Esophagus squamous epithelium (tissue), 5 donors: Measurements from ENCODE around the gene RUFY1. TPM values are rescaled to one million over a fixed set of nuclear protein-coding genes. Genes with fewer than 3 reads are reported as not detected.
A peak's percentile ranks its signal among the peaks of the same experiment; 100 is the strongest.
"Not testable (repeated sequence)": the region's sequence is repeated elsewhere in the genome, so short reads cannot be mapped to it uniquely, and the experiment has no call there.

Experiments used
- DNase-seq: peaks from one replicate; lab custom pipeline; 2025; lab: John Stamatoyannopoulos, UW
- H3K27ac ChIP-seq, 4 donors: fragments of 200-600 bp; sonication (generic); one replicate each; pipeline ENCODE4 v1.5.1; 2016 to 2019; ENCODE audit warnings: mild to moderate bottlenecking in 1 of 4
- H3K27me3 ChIP-seq, 4 donors: fragments of 200-600 bp; sonication (generic); 1 replicate in 3 of 4; 2 replicates in 1 of 4; pipeline versions ENCODE4 v1.5.1 to v1.6.0; 2017 to 2021; ENCODE audit warnings: antibody characterized with exemption in 1 of 4
- H3K36me3 ChIP-seq, 3 donors: fragments of 200-600 bp; sonication (generic); one replicate each; pipeline ENCODE4 v1.5.1; 2016 to 2019
- H3K4me1 ChIP-seq, 3 donors: fragments of 200-600 bp; sonication (generic); one replicate each; pipeline ENCODE4 v1.5.1; 2017 to 2019
- H3K4me3 ChIP-seq, 4 donors: fragments of 200-600 bp; sonication (generic); 1 replicate in 3 of 4; 2 replicates in 1 of 4; pipeline ENCODE4 v1.5.1; 2016 to 2019; ENCODE audit warnings: mild to moderate bottlenecking in 2 of 4, moderate library complexity in 1 of 4
- H3K9me3 ChIP-seq, 3 donors: fragments of 200-600 bp; sonication (generic); one replicate each; pipeline ENCODE4 v1.5.1; 2016 to 2019
- POLR2A ChIP-seq, 4 donors: fragments of 450-650 bp; IDR thresholded peaks; one replicate each; pipeline ENCODE4 v1.6.1; 2017; ENCODE audit warnings: antibody characterized with exemption in 4 of 4, mild to moderate bottlenecking in 4 of 4, moderate library complexity in 3 of 4
- WGBS, 2 donors: methylation state at CpG; one replicate each; pipeline ENCODE4 v1.1.5; 2018; 5-methylcytosine and 5-hydroxymethylcytosine counted together
- intact Hi-C: fragments of 100-400 bp; cut with DNase I; formaldehyde crosslinking; loops from one replicate; pipeline ENCODE4 v1.15.0; 2022
- small RNA-seq, 4 donors: library from RNA; depleted of rRNA; stranded (forward); fragments of <200 nt; gene quantifications; one replicate each; pipeline ENCODE3, GENCODE V24; 2016
- total RNA-seq, 4 donors: library from RNA; depleted of rRNA; stranded (reverse); fragments of >200 nt; gene quantifications; one replicate each; pipeline ENCODE4 v1.1.0, GENCODE V29; 2016
- TF ChIP-seq, protein P1 (sequence below), 6 experiments: fragments of 450-650 bp in 4 of 6; fragments of 200-600 bp in 2 of 6; sonication (generic) in 2 of 6; IDR thresholded peaks; one replicate each; pipeline ENCODE4 v1.5.1; 2016 to 2019; ENCODE audit warnings: antibody characterized with exemption in 6 of 6, mild to moderate bottlenecking in 4 of 6, moderate library complexity in 4 of 6
- donor health status: DM: yes; HTN: yes; CAD: no.

Gene RUFY1
- total RNA-seq, 4 donors from 2014 or later = 27.1 to 63.8 (median 45.8) TPM

DNA sequence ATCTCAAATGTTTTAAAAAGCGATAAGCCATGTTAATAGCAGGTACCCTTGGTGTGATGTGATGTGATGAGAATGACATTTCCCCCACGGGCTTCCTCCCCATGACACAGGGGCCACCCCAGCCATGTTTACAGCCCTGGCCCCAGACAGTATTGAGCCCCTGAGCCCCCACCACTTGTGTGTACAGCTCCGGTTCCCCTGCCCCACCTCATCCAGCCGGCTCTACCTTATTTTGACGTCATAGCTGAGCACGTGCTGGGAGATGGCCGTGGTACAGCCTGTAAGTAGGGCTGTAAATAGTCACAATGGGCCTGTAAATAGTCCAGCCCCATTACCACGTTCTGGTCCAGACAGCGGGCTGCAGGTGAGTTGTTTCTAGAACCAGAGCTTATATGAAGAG is 98.1 kb downstream of the RUFY1 start:
- Histone ChIP-seq H3K27me3 (no peaks in the 10 kb centered on the region), H3K9me3 (no peaks in the 10 kb centered on the region), H3K4me3 (no peak overlapping the region), H3K36me3 (no peaks in the 10 kb centered on the region), H3K4me1 (no peaks in the 10 kb centered on the region), H3K27ac (no peak overlapping the region)
- no peak for DNase-seq
- 84% methylated on average over 5 to 6 of the region's 9 CpGs for WGBS, 2 donors
- intact Hi-C loops = no loop called here
- TF ChIP-seq, protein P1, sequence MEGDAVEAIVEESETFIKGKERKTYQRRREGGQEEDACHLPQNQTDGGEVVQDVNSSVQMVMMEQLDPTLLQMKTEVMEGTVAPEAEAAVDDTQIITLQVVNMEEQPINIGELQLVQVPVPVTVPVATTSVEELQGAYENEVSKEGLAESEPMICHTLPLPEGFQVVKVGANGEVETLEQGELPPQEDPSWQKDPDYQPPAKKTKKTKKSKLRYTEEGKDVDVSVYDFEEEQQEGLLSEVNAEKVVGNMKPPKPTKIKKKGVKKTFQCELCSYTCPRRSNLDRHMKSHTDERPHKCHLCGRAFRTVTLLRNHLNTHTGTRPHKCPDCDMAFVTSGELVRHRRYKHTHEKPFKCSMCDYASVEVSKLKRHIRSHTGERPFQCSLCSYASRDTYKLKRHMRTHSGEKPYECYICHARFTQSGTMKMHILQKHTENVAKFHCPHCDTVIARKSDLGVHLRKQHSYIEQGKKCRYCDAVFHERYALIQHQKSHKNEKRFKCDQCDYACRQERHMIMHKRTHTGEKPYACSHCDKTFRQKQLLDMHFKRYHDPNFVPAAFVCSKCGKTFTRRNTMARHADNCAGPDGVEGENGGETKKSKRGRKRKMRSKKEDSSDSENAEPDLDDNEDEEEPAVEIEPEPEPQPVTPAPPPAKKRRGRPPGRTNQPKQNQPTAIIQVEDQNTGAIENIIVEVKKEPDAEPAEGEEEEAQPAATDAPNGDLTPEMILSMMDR (IDR thresholded peaks at IDR 0.05) = no peak
- no peak for TF ChIP-seq POLR2A (IDR thresholded peaks at IDR 0.05)

DNA sequence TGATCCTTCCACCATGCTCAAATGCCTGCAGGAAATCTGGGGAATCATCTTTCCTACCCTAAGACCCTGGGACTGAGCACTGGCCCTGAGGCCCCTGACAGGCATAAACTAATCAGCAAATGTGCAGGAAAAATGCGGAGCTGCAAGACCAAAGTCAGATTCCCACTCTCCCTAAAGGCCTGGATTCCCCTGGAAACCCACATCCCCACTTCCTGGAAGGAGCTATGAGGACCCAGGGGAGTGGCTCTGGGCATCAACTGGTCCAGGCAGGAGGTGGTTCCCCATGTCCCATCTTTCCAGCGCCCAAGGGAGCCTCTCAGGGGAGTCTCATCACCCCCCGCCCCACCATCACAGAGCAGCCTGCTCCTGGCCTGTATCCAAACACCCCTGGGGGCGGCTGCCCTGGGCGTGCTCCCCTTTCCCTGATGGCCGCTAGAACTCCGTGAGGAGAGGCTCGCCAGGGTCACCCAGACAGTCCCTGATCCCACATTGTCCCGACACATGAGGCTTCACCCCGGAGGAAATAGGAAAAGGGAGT is 98.9 kb downstream of the RUFY1 start:
- DNase-seq, H3K4me3 ChIP-seq, H3K36me3 ChIP-seq, H3K9me3 ChIP-seq, H3K4me1 ChIP-seq, H3K27ac ChIP-seq, H3K27me3 ChIP-seq, intact Hi-C loops: not testable (repeated sequence)
- WGBS, 2 donors = 80% methylated on average over 1 to 3 of the region's 10 CpGs

DNA sequence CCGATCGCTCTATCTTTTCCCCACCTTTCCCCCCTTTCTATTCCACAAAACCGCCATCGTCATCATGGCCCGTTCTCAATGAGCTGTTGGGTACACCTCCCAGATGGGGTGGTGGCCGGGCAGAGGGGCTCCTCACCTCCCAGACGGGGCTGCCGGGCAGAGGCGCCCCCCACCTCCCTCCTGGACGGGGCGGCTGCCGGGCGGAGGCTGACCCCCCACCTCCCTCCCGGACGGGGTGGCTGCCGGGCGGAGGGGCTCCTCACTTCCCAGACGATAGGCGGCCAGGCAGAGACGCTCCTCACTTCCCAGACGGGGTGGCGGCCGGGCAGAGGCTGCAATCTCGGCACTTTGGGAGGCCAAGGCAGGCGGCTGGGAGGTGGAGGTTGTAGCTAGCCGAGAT is 99.9 kb downstream of the RUFY1 start:
- H3K9me3 ChIP-seq, H3K36me3 ChIP-seq, DNase-seq, H3K4me3 ChIP-seq, H3K27ac ChIP-seq, H3K4me1 ChIP-seq, H3K27me3 ChIP-seq, intact Hi-C loops: not testable (repeated sequence)
- 97% methylated on average over 5 of the region's 26 CpGs; no CpG with 5 or more reads in 1 of the 2 donors for WGBS, 2 donors

DNA sequence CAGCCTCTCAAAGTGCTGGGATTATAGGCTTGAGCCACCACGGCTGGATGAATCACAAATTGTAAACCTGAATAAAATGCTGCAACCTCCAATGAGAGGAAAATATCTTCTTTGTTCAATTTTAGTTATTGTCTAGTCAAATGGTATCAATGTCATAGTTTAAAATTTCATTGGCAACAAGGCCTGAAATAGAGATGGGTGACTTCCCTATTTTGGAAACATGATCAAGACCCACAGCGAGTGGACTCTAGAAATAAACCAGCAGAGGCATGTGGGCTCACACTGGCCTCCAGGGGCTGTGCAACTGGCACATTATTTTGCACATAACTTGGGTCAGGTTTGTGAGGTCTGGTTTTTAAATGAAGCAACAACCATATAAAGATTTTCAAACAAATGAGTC is 102.8 kb downstream of the RUFY1 start:
- H3K4me1 ChIP-seq, DNase-seq, H3K9me3 ChIP-seq, H3K27ac ChIP-seq, H3K4me3 ChIP-seq, H3K27me3 ChIP-seq, intact Hi-C loops, H3K36me3 ChIP-seq: not testable (repeated sequence)
- 56 to 69% methylated on average over 1 to 2 of the region's 2 CpGs for WGBS, 2 donors

DNA sequence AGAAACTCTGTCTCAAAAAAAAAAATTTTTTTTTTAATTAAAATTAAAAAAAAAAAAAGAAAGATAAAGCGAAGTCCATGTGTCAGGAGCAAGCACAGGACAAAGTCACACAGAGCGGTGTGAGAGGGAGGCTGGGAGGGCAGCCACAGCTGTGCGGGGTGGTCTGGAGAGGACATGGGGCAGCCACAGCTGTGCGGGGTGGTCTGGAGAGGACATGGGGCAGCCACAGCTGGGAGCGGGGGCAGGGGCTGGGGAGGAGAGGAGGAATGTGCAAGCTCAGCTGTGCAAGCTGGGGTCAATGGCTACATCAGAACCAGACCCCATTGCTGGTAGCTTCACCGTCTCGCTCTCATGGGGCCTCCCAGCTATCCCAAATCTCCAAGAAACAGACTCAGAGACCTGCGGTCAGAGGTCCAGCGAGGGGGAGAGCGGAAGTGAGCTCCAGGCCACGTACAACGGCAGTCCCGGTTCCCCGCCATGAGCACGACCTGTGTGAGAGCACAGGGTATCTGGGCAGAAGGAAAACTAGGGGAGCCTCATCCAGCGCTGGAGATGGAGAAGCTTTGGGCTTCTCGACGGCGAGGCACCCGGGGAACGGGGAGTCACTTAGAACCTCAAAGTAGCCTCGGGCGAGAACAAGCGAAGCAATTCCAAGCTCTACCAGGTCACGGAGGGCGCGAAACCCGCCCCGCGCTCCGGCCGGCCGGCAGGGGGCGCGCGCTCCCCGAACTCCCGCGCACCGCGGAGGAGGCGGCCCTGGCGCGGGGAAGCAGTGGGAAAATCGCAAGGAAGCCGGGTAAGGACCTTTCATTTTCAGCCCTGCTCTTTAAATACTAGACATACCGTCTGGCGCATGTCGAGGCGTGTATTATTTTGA is 107.2 kb downstream of the RUFY1 start:
- H3K27ac ChIP-seq = peak overlapping the region in 1 of 4 donors; percentile 55
- intact Hi-C loops, H3K4me1 ChIP-seq, H3K9me3 ChIP-seq, DNase-seq, H3K36me3 ChIP-seq, H3K27me3 ChIP-seq: not testable (repeated sequence)
- peak overlapping the region in 2 of 4 donors; percentile 26 to 53 for H3K4me3 ChIP-seq
- 56% methylated on average over 5 of the region's 50 CpGs; no CpG with 5 or more reads in 1 of the 2 donors for WGBS, 2 donors

DNA sequence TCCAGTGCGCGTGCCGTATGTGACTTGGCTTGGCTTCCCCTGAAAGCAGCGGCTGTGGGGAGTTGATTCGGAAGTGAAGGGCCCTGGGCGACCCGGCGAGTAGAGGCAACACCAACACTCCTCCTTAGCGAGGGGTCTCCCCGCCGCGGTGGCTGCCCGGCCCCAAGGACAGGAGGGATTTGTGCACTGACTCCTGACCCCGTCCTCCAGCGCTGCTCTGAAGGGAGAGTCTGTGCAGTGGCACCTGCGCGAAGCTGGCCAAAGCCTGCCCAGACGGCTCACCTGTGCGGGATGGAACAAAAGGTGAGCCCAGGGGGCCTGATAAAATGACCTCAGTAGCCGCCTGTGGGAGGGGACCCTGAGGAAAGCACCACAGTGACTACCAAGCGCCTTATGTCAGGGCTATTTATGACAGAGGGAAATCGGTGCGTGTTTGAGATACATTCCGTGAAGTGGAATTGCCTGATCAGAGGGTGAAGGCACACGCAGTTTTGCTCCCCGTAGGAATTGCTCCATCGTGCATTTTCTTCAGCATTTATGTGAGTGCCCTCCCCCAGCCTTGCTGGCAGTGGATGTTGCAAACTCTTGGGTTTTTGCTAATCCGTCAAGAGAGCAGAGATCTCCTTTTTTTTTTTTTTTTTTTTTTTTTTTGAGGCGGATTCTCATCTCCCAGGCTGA is 108.0 kb downstream of the RUFY1 start:
- H3K27me3 ChIP-seq, DNase-seq, H3K9me3 ChIP-seq, H3K4me1 ChIP-seq, H3K36me3 ChIP-seq, intact Hi-C loops: not testable (repeated sequence)
- H3K27ac ChIP-seq = peak overlapping the region in 3 of 4 donors; percentile 44 to 70 (median 68)
- H3K4me3 ChIP-seq = peak overlapping the region; percentile 27 to 66 (median 48)
- WGBS, 2 donors = 3% methylated on average over 9 to 10 of the region's 29 CpGs

Small RNA genes lying within 50 kb of the gene (small RNA-seq; reads per million reads assigned to genes)
- gene AC136628.3 (0 reads per million in 4 donors), gene RF00017 (0 reads per million in 4 donors)

Other genes with a start within 250 kb of the RUFY1 start
- gene ADAMTS2, start 205.1 kb upstream of the RUFY1 start, total RNA-seq = 10 to 100 TPM in 1 of 4 donors, 1 to 10 TPM in 3; 1.3 to 10.3 (median 5.2) TPM
- 100 to 1,000 TPM; 209 to 645 (median 383) TPM for gene HNRNPH1, start 73.1 kb downstream of the RUFY1 start, total RNA-seq
- not detected for gene CBY3, start 130.5 kb downstream of the RUFY1 start, total RNA-seq
- gene CANX, start 148.4 kb downstream of the RUFY1 start, total RNA-seq = 100 to 1,000 TPM; 200 to 321 (median 252) TPM
- 10 to 100 TPM; 16.6 to 29.0 (median 17.9) TPM for gene MAML1, start 182.3 kb downstream of the RUFY1 start, total RNA-seq
- gene LTC4S, start 243.4 kb downstream of the RUFY1 start, total RNA-seq = 1 to 10 TPM in 3 of 4 donors, not detected in 1; 4.6 to 6.9 (median 4.7) TPM